CD4-positive, alpha-beta T cell (primary cell): ENCODE data around the gene CRNKL1. TPM values are rescaled to one million over a fixed set of nuclear protein-coding genes. Genes with fewer than 3 reads are reported as not detected.

Experiments
- ATAC-seq: fragments of 200-7000 bp; cut with Tn5 transposase; one replicate; pipeline ENCODE4 v1.10.0; 2022; ENCODE audit warnings: mild to moderate bottlenecking; ENCODE audit not compliant: poor library complexity
- CTCF ChIA-PET: fragments of 350-600 bp; sonication (Branson Sonifier 250); formaldehyde crosslinking; loops from one replicate; lab custom pipeline; 2021; ENCODE audit warnings: antibody characterized with exemption, inconsistent platforms; lab: Charles Lee
- POLR2A ChIA-PET: fragments of 350-600 bp; sonication (Branson Sonifier 250); formaldehyde crosslinking; loops from one replicate; lab custom pipeline; 2021; ENCODE audit warnings: antibody characterized with exemption, inconsistent platforms; lab: Charles Lee
- DNase-seq, 14 experiments: peaks; one replicate each; pipeline ENCODE4 v3.0.0-alpha.2; 2013 to 2020; ENCODE audit warnings: mixed read lengths in 2 of 14
- H3K27ac ChIP-seq, 2 donors: one replicate each; pipeline versions ENCODE4 v1.5.1 to v1.7.0; 2013; ENCODE audit warnings: low read length in 2 of 2, low read depth in 1 of 2, mild to moderate bottlenecking in 1 of 2
- H3K27me3 ChIP-seq, 2 experiments: 1 replicate in 1 of 2; 2 replicates in 1 of 2; pipeline versions ENCODE4 v1.6.1 to v1.7.0; 2013; ENCODE audit warnings: low read length in 2 of 2, control low read depth in 1 of 2, mild to moderate bottlenecking in 1 of 2, moderate library complexity in 1 of 2; ENCODE audit not compliant: insufficient read depth in 2 of 2, control insufficient read depth in 1 of 2
- H3K36me3 ChIP-seq: one replicate; pipeline ENCODE4 v1.6.1; 2013; ENCODE audit warnings: low read length, control low read depth; ENCODE audit not compliant: insufficient read depth
- H3K4me1 ChIP-seq: one replicate; pipeline ENCODE4 v1.6.1; 2013; ENCODE audit warnings: low read length, control low read depth; ENCODE audit not compliant: insufficient read depth
- H3K4me3 ChIP-seq: one replicate; pipeline ENCODE4 v1.5.1; 2013; ENCODE audit warnings: mild to moderate bottlenecking, low read length, moderate library complexity
- H3K9me3 ChIP-seq, 2 experiments: 1 replicate in 1 of 2; 2 replicates in 1 of 2; pipeline versions ENCODE4 v1.6.1 to v1.7.0; 2013; ENCODE audit warnings: low read length in 2 of 2, mild to moderate bottlenecking in 2 of 2, control low read depth in 1 of 2, moderate library complexity in 1 of 2; ENCODE audit not compliant: control insufficient read depth in 1 of 2, insufficient read depth in 1 of 2
- H3K27ac Mint-ChIP-seq: one replicate; pipeline ENCODE4 v1.8.0; 2020; ENCODE audit warnings: mixed read lengths
- H3K27me3 Mint-ChIP-seq: one replicate; pipeline ENCODE4 v1.8.0; 2021; ENCODE audit warnings: mixed read lengths
- H3K36me3 Mint-ChIP-seq: one replicate; pipeline ENCODE4 v1.8.0; 2021; ENCODE audit warnings: low read depth, mixed read lengths
- H3K4me1 Mint-ChIP-seq: one replicate; pipeline ENCODE4 v1.8.0; 2021; ENCODE audit warnings: low read depth, mixed read lengths
- H3K4me3 Mint-ChIP-seq: one replicate; pipeline ENCODE4 v1.8.0; 2020; ENCODE audit warnings: mild to moderate bottlenecking, mixed read lengths
- H3K9me3 Mint-ChIP-seq: one replicate; pipeline ENCODE4 v1.8.0; 2020; ENCODE audit warnings: mixed read lengths
- intact Hi-C, 2 experiments: fragments of 100-400 bp; cut with DNase I in 1 of 2; cut with micrococcal nuclease in 1 of 2; formaldehyde crosslinking; loops; one replicate each; pipeline versions ENCODE4 v1.15.1 to v1.9.0; 2023 to 2025; cut with DNase I, micrococcal nuclease
- total RNA-seq, 174 experiments: library from RNA in 2 of 174; stranded (reverse) in 2 of 174; gene quantifications; one replicate each; pipeline ENCODE4 v1.2.3 and lab custom pipeline; 2021 to 2026
- TF ChIP-seq, protein P1 (sequence below): fragments of 200-600 bp; IDR thresholded peaks from one replicate; pipeline ENCODE4 v1.8.0; 2022; ENCODE audit warnings: antibody characterized with exemption, mild to moderate bottlenecking

The CRNKL1 gene
- total RNA-seq, 2 experiments from 2014 or later: 24.3 to 26.1 TPM

DNA sequence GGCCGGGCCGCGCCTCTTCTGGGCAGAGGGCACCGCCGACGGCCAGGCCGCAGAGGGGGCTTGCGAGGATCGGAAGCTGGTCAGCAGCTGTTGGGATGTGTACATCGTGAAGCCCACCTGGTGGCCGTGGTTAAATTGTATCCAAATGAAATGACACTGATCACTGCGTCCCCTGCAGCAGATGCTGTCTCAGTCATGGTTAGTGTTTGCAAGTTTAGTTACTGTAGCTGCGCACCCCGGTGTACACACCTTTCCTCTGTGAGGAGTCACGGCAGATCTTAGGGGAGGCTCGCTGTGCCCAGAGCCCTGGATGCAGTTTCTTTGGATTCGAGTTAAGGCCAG is 34.5 kb downstream of the CRNKL1 start:
- H3K4me3 ChIP-seq: peak overlapping the region; percentile 76
- ChIA-PET CTCF (interaction anchor here (1.4 to 2.3 kb wide), 2 partner anchors 9 to 34 kb away, joined by 5 to 24 read pairs; partner anchors contain the start of genes CFAP61 and CRNKL1), POLR2A (interaction anchor here (1.3 to 5.0 kb wide), 2 partner anchors 13 to 34 kb away, joined by 4 to 59 read pairs; partner anchors contain the start of genes CFAP61 and CRNKL1)
- peak overlapping the region; percentile 95 for H3K4me3 Mint-ChIP-seq
- peak overlapping the region; percentile 25 to 47 for H3K27ac ChIP-seq
- H3K9me3 Mint-ChIP-seq: no peaks in the 10 kb centered on the region
- TF ChIP-seq, protein P1, sequence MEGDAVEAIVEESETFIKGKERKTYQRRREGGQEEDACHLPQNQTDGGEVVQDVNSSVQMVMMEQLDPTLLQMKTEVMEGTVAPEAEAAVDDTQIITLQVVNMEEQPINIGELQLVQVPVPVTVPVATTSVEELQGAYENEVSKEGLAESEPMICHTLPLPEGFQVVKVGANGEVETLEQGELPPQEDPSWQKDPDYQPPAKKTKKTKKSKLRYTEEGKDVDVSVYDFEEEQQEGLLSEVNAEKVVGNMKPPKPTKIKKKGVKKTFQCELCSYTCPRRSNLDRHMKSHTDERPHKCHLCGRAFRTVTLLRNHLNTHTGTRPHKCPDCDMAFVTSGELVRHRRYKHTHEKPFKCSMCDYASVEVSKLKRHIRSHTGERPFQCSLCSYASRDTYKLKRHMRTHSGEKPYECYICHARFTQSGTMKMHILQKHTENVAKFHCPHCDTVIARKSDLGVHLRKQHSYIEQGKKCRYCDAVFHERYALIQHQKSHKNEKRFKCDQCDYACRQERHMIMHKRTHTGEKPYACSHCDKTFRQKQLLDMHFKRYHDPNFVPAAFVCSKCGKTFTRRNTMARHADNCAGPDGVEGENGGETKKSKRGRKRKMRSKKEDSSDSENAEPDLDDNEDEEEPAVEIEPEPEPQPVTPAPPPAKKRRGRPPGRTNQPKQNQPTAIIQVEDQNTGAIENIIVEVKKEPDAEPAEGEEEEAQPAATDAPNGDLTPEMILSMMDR: no peak
- DNase-seq (peak in 3 of 14 experiments; percentile 7 to 38 (median 11)), ATAC-seq (peak; percentile 24)
- intact Hi-C loops: loop anchor here (1.0 to 10.0 kb wide), 7 partner anchors 33 to 1733 kb away; partner anchors contain the start of genes XRN2 (in 2 of the 2), CFAP61 (in 1 of the 2), CRNKL1 (in 1 of the 2) and RALGAPA2 (in 1 of the 2)
- no peaks in the 10 kb centered on the region for H3K27me3 ChIP-seq
- H3K4me1 Mint-ChIP-seq: peaks cover 54% of the 10 kb centered on the region
- H3K9me3 ChIP-seq: no peaks in the 10 kb centered on the region
- peak overlapping the region; percentile 88 for H3K27ac Mint-ChIP-seq
- H3K36me3 Mint-ChIP-seq: peaks cover 35% of the 10 kb centered on the region
- H3K27me3 Mint-ChIP-seq: no peaks in the 10 kb centered on the region
- H3K36me3 ChIP-seq: peaks cover 13% of the 10 kb centered on the region
- H3K4me1 ChIP-seq: peaks cover 38% of the 10 kb centered on the region

DNA sequence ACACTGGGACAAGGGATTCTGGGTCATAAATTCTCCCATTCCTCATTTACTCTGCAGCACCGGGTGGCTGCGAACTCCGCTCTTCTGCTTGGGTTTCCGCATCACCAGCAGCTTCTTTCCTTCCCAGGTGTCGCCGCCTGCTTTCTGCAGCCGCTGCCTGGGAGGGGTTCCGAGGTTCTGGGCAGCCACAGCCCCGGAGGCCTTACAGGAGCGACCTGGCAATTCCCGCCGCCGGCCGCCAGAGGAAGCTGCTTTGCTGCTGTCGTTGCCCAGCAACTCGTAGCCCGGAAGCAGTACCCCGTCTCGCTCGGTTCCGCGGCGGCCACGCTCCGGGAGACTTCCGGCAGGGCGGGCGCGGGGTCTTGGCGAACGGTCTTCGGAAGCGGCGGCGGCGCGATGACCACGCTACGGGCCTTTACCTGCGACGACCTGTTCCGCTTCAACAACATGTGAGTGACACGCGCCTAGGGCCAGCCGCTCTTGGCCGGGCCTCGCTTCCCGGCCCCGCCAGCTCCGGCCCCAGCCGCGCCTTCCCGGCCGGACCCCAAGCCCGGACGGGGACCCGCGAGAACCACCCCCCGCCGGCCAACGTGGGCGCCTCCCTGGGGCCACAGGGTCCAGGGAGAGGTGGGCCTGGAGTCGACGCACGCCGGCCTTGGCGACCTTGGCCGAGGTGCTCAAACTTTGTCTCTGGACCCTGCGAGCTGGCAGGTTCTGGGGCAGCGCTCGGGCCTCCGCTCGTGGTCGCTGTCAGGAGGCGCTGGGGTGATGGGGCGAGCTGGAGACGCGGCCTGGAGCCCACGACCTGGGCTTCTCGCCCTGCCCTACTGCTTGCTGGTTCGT is 35.0 kb downstream of the CRNKL1 start, which contains the start of gene NAA20:
TSS of gene NAA20 (plus strand) at position 362 of the 843 bp plus-strand sequence. CDS start at position 397, 35 bp downstream.
- peaks cover 38% of the 10 kb centered on the region for H3K4me1 ChIP-seq
- peak within 1 kb of the TSS; percentile 76 for H3K4me3 ChIP-seq
- Mint-ChIP-seq H3K4me3 (peak within 1 kb of the TSS; percentile 95), H3K27ac (peak within 1 kb of the TSS; percentile 88), H3K4me1 (peaks cover 54% of the 10 kb centered on the region), H3K36me3 (peaks cover 35% of the 10 kb centered on the region), H3K9me3 (no peaks in the 10 kb centered on the region), H3K27me3 (no peaks in the 10 kb centered on the region)
- no peaks in the 10 kb centered on the region for H3K27me3 ChIP-seq
- ChIA-PET CTCF (interaction anchor here (1.4 to 2.3 kb wide), 2 partner anchors 10 to 35 kb away, joined by 5 to 24 read pairs; partner anchors contain the start of genes CFAP61 and CRNKL1), POLR2A (interaction anchor here (0.6 to 5.0 kb wide), 4 partner anchors 13 to 1286 kb away, joined by 3 to 59 read pairs (median 4); partner anchors contain the start of genes CFAP61, CRNKL1 and XRN2)
- H3K27ac ChIP-seq: peak within 1 kb of the TSS; percentile 32 to 47
- H3K9me3 ChIP-seq: no peaks in the 10 kb centered on the region
- DNase-seq (peak; percentile 82 to 95 (median 86)), ATAC-seq (peak; percentile 98)
- H3K36me3 ChIP-seq: peaks cover 8% of the 10 kb centered on the region
- TF ChIP-seq, protein P1: peak; percentile 75
- intact Hi-C loops: loop anchor here (1.0 to 10.0 kb wide), 6 partner anchors 35 to 1732 kb away; partner anchors contain the start of genes XRN2 (in 2 of the 2), CFAP61 (in 1 of the 2), CRNKL1 (in 1 of the 2) and RALGAPA2 (in 1 of the 2)

DNA sequence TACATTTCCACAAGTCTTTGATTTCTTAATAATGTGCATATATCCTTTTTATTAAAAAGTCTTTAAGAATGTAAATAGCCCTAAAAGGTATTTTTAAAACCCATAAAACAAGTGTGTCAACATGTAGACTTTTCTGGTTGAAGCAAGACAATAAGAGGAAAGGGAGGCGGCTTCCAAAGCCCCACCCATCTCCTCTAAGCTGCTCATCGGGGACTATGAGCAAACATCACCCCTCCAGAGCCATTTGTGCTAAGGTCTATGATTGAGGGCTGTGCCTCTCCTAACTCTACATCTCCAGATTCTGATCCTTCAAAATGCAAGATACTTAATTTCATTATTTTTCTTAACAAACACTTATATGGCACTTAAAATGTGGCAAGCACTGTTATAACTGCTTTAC is 37.6 kb downstream of the CRNKL1 start:
- H3K4me1 Mint-ChIP-seq: peaks cover 32% of the 10 kb centered on the region
- H3K27ac Mint-ChIP-seq: no peak overlapping the region
- ChIA-PET POLR2A (interaction anchor here (5.0 kb wide), 1 partner anchor 37 kb away, joined by 59 read pairs; the partner anchor contains the start of genes CFAP61 and CRNKL1), CTCF (no interaction called here)
- no peaks in the 10 kb centered on the region for H3K9me3 Mint-ChIP-seq
- intact Hi-C loops: loop anchor here (5.0 to 10.0 kb wide), 5 partner anchors 700 to 1730 kb away; partner anchors contain the start of genes XRN2 (in 2 of the 2), RALGAPA2 (in 1 of the 2), SMIM26 (in 1 of the 2) and ZNF133 (in 1 of the 2)
- peaks cover 7% of the 10 kb centered on the region for H3K36me3 ChIP-seq
- no peak for ATAC-seq
- peaks cover 28% of the 10 kb centered on the region for H3K4me1 ChIP-seq
- peak overlapping the region; percentile 79 for H3K4me3 Mint-ChIP-seq
- TF ChIP-seq, protein P1: no peak
- H3K36me3 Mint-ChIP-seq: peaks cover 18% of the 10 kb centered on the region
- H3K27me3 Mint-ChIP-seq: peaks cover 17% of the 10 kb centered on the region
- no peak overlapping the region for H3K27ac ChIP-seq
- DNase-seq: peak in 4 of 14 experiments; percentile 17 to 42 (median 33)
- no peaks in the 10 kb centered on the region for H3K9me3 ChIP-seq
- no peak overlapping the region for H3K4me3 ChIP-seq
- H3K27me3 ChIP-seq: peaks cover 2 to 4% of the 10 kb centered on the region in 2 experiments
